ENCODE results near the gene MATR3. TPM values are rescaled to one million over a fixed set of nuclear protein-coding genes. Genes with fewer than 3 reads are reported as not detected.
A peak's percentile ranks its signal among the peaks of the same experiment; 100 is the strongest.

Gene MATR3
- total RNA-seq, 2 experiments from 2014 or later, result 149 to 195 TPM

DNA sequence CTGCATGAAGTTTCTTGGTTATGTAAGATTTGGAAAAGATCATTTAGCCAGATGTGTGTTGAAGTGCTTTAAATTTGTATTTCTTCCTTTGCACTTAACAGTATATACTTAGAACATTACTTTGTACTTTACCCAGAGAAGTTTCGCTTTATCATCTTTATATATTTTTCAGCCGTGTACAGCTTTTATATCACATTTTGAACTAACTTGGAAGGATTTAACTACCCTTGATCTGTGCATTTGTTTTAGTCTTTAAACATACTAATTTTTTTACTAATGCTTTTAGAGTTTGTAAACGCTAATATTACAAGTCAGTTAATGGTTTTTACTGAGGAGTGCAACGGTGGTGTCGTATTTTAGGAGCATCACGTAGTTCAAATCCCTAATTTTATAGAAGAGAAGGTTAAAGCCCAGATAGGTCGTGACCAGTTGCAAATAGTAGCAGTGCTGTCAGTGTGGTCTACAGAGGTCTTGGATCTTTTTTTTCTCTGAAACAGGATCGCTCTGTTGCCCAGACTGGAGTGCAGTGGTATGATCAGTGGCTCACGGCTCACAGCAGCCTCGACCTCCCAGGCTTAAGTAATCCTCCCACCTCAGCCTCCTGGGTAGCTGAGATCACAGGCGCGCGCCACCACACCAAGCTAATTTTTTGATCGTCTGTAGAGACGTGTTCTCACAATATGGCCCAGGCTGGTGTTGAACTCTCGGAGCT lies 2.0 kb downstream of the MATR3 start:
- DNase-seq (no peak), ATAC-seq (no peak)
- H3K27me3 Mint-ChIP-seq, result no peaks in the 10 kb centered on the region
- H3K9me3 Mint-ChIP-seq (ENCODE audit: low read depth), result no peaks in the 10 kb centered on the region
- peaks cover 54% of the 10 kb centered on the region for H3K4me1 Mint-ChIP-seq
- peak overlapping the region; percentile 99 for H3K27ac Mint-ChIP-seq
- H3K4me3 Mint-ChIP-seq, result peak overlapping the region; percentile 100
- CTCF ChIA-PET, result interaction anchor here (1.0 to 5.3 kb wide), 3 partner anchors 10 to 163 kb away, joined by 3 to 28 read pairs (median 4); no protein-coding TSS in a partner anchor
- H3K36me3 Mint-ChIP-seq, result peaks cover 31% of the 10 kb centered on the region

DNA sequence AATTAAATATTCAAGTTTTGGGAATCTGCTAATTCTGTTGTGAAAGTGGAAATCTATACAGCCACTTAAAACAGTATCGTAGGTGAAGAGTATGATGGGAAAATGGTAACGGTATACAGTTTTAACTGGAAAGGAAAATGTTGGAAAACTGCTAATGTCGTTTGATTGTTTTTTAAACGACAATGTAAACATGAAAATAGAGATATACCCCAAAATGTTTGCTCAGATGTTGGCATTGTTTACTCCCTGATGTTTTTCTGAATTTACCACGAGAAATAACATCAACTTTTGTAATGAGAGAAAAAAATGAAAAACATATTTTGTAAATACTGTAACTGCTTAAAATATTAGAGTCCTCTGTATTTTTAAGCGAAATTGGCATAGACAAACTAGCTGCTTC lies 2.7 kb downstream of the MATR3 start:
- no peaks in the 10 kb centered on the region for H3K9me3 Mint-ChIP-seq (ENCODE audit: low read depth)
- CTCF ChIA-PET, result interaction anchor here (0.7 to 5.3 kb wide), 3 partner anchors 9 to 34 kb away, joined by 3 to 28 read pairs (median 5); no protein-coding TSS in a partner anchor
- no peaks in the 10 kb centered on the region for H3K27me3 Mint-ChIP-seq
- H3K36me3 Mint-ChIP-seq, result peaks cover 27% of the 10 kb centered on the region
- ATAC-seq (no peak), DNase-seq (no peak)
- H3K4me1 Mint-ChIP-seq, result peaks cover 60% of the 10 kb centered on the region
- peak overlapping the region; percentile 100 for H3K4me3 Mint-ChIP-seq
- H3K27ac Mint-ChIP-seq, result no peak overlapping the region

DNA sequence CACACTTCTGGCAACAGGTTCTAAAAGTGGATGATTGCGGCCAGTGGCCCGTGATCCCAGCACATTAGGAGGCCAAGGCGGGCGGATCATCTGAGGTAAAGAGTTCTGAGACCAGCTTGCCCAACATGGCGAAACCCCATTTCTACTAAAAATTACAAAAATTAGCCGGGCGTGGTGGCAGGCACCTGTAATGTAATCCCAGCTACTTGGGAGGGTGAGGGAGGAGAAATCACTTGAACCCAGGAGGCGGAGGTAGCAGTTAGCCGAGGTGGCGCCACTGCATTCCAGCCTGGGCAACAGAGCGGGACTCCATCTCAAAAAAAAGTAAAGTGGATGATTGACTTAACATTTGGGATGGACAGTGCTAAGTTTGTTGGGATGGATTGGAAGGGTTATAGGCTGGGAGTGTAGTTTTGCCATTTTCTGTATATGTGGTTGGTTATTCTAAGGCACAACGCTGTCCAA lies 3.4 kb downstream of the MATR3 start:
- Mint-ChIP-seq H3K9me3 (ENCODE audit: low read depth) (no peaks in the 10 kb centered on the region), H3K4me3 (peak overlapping the region; percentile 100), H3K36me3 (peaks cover 31% of the 10 kb centered on the region), H3K27me3 (no peaks in the 10 kb centered on the region), H3K4me1 (peaks cover 66% of the 10 kb centered on the region), H3K27ac (no peak overlapping the region)
- CTCF ChIA-PET, result interaction anchor here (0.7 to 5.3 kb wide), 6 partner anchors 9 to 105 kb away, joined by 3 to 28 read pairs (median 4); partner anchors contain the start of gene PAIP2
- ATAC-seq, result no peak
- DNase-seq, result no peak

DNA sequence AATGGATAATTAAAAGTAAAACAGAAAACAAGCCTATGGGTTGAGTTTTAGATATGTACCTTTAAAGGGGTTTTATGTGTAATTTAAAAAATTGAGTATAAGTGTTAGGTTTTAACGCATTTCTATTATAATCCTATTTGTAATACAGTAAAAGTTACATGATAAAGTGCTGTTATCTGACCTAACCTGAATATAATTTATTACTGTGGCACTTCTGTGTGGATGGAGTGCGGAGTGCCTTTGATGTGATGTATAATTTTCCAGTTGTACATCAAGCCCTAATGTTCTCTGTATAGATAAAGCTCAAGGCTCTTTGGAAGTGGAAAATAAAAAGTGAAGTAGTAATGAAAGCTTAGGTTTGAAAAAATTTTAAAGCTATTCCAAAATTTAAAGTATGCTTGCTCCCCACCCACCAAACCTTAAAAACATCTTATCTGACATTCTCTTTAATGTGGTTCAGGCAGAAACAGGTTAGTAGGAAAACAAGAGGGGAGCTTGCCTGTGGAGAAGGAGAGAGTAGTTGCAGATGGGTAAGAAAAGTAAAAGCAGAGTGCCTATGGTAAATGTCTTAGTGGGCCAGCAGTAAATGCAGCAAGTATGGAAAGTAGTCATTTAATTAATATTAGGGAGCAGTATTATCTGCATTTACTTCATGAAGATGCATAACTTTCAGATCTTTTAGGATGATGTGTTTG lies 4.0 kb downstream of the MATR3 start:
- H3K27ac Mint-ChIP-seq, result peak overlapping the region; percentile 61
- no peak for ATAC-seq
- CTCF ChIA-PET, result interaction anchor here (0.8 to 5.3 kb wide), 5 partner anchors 8 to 105 kb away, joined by 3 to 28 read pairs (median 4); partner anchors contain the start of gene PAIP2
- H3K4me1 Mint-ChIP-seq, result peaks cover 71% of the 10 kb centered on the region
- no peaks in the 10 kb centered on the region for H3K27me3 Mint-ChIP-seq
- H3K36me3 Mint-ChIP-seq, result peaks cover 32% of the 10 kb centered on the region
- H3K9me3 Mint-ChIP-seq (ENCODE audit: low read depth), result no peaks in the 10 kb centered on the region
- H3K4me3 Mint-ChIP-seq, result peak overlapping the region; percentile 34
- DNase-seq, result no peak

DNA sequence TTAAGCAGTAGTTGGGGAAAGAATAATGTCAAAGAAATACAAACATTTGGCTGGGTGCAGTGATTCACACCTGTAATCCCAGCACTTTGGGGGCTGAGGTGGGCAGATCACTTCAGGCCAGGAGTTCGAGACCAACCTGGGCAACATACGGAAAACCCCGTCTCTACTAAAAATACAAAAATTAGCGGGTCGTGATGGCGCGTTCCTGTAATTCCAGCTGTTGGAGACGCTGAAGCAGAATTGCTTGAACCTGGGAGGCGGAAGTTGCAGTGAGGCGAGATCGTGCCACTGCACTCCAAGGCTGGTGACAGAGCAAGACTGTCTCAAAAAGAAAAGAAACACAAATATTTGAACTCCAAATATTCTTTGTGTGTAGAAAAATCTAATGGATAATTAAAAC lies 4.7 kb downstream of the MATR3 start:
- no peaks in the 10 kb centered on the region for H3K27me3 Mint-ChIP-seq
- CTCF ChIA-PET, result interaction anchor here (1.8 to 5.3 kb wide), 2 partner anchors 7 to 22 kb away, joined by 5 to 28 read pairs; no protein-coding TSS in a partner anchor
- DNase-seq, result no peak
- peaks cover 32% of the 10 kb centered on the region for H3K36me3 Mint-ChIP-seq
- peak overlapping the region; percentile 34 for H3K4me3 Mint-ChIP-seq
- H3K9me3 Mint-ChIP-seq (ENCODE audit: low read depth), result no peaks in the 10 kb centered on the region
- no peak for ATAC-seq
- peak overlapping the region; percentile 61 for H3K27ac Mint-ChIP-seq
- peaks cover 74% of the 10 kb centered on the region for H3K4me1 Mint-ChIP-seq

DNA sequence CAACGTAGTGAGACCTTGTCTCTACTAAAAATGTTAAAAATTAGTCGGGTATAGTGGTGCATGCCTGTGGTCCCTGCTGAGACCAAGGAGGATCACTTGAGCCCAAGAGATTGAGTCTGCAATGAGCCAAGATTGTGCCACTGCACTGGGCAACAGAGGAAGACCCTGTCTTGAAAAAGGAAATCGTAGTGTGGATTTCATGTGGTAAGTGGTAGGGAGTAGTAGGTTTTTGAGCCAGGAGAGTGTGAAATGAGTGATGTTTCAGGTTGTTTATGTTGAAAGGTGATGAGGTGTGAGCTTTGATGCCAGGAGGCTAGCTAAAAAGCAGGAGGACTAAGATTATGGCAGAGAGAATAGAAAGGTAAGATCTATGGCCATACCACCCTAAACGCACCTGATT lies 5.9 kb downstream of the MATR3 start:
- peaks cover 81% of the 10 kb centered on the region for H3K4me1 Mint-ChIP-seq
- CTCF ChIA-PET, result interaction anchor here (0.6 to 2.8 kb wide), 3 partner anchors 31 to 45 kb away, joined by 3 to 8 read pairs (median 3); partner anchors contain the start of gene PAIP2
- H3K4me3 Mint-ChIP-seq, result peak overlapping the region; percentile 5
- DNase-seq, result no peak
- peak; percentile 53 for ATAC-seq
- no peaks in the 10 kb centered on the region for H3K9me3 Mint-ChIP-seq (ENCODE audit: low read depth)
- peaks cover 28% of the 10 kb centered on the region for H3K36me3 Mint-ChIP-seq
- no peaks in the 10 kb centered on the region for H3K27me3 Mint-ChIP-seq
- peak overlapping the region; percentile 61 for H3K27ac Mint-ChIP-seq

DNA sequence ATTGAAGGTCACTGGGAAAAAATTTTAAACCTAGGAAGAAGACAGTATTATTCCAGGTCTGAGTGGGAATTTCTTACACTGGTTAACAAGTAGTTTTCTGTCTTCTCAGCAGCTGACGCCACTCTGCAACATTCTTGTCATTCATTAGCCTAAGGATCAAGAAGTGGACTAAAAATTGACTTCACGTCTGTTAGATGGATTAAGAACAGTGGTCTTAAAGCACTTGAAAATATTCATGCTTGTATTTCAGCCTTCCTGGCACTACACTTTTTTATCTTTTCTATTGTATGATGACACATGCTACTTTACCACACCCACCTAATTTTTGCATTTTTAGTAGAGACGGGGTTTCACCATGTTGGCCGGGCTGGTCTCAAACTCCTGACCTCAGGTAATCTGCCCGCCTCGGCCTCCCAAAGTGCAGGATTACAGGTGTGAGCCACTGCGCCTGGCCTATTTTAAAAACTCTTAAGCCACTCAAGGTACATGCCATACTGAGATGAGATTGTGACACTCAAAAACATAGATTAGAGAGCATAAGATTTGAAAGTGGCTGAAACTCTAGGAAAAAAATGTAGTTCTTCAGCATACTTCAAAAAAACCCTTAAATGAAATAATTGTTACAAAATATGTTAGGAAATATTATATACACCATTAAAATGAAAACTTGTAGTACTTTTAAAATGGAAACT lies 8.4 kb downstream of the MATR3 start:
- Mint-ChIP-seq H3K27ac (peak overlapping the region; percentile 67), H3K4me3 (no peak overlapping the region), H3K4me1 (peaks cover 86% of the 10 kb centered on the region), H3K9me3 (ENCODE audit: low read depth) (no peaks in the 10 kb centered on the region), H3K27me3 (no peaks in the 10 kb centered on the region), H3K36me3 (peaks cover 13% of the 10 kb centered on the region)
- CTCF ChIA-PET, result no interaction called here
- DNase-seq, result no peak
- no peak for ATAC-seq

DNA sequence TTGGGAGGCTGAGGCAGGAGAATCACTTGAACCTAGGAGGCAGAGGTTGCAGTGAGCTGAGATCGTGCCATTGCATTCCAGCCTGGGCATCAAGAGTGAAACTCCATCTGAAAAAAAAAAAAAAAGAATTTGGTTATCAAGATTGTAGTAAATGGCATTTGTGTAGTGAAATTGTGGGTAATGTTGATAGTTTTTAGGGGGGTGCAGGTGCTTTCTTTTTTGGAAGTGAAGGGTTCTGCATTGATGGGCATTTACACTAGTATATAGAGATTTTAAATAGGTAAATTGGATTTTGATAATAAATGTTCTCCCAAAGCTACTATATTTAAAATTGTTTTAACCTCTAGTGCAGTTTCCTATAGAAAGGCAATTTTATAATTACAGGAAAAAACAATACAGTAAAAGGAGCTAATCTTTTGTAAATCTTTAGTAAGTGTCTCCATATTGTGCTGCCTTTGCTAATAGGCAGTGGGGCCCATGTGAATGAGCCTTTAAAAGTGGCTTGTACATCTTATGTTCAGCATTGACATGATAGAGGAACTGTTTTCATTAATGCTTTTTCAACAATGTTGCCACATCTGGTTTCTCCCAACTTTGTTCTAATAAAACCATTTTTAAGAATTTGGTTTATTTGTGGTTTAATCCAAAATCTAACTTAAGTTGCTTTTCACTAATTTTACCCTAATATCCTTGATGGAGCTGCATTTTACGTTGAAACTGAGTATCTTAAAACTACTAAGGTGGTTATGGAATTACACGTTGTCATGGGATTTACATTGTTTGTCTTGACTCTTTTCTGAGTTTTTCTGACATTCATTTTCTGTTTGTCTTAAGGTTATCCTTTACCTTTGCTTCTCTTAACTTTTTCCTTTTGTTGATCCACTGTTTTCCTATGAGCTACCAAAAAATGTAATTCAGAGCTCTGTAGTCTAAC lies 11.1 kb downstream of the MATR3 start:
- DNase-seq (no peak), ATAC-seq (no peak)
- no peak overlapping the region for H3K4me3 Mint-ChIP-seq
- H3K36me3 Mint-ChIP-seq, result peaks cover 22% of the 10 kb centered on the region
- peaks cover 80% of the 10 kb centered on the region for H3K4me1 Mint-ChIP-seq
- H3K27ac Mint-ChIP-seq, result peak overlapping the region; percentile 58
- H3K9me3 Mint-ChIP-seq (ENCODE audit: low read depth), result no peaks in the 10 kb centered on the region
- CTCF ChIA-PET, result interaction anchor here (0.8 to 4.7 kb wide), 10 partner anchors 8 to 729 kb away, joined by 3 to 28 read pairs (median 4); partner anchors contain the start of genes HSPA9, MATR3 and PAIP2
- no peaks in the 10 kb centered on the region for H3K27me3 Mint-ChIP-seq

DNA sequence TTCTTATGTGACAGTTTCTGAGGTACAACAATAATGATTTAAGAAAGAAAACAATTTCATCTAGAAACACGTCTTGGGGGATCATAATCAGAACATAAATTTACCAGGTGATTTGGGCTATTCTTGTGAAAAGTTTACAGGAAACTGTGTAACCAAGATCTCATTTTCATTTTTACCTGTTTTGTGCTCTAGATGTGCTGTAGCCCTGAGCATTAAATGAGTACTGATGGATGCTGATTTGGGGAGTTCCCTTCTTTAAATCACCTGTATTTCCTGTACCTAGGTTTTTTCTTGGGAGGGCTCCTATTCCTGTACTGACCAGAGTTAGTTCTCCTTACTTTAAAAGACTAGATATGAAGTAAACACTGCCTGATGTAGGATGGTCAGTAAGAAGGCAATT lies 12.7 kb downstream of the MATR3 start:
- H3K4me1 Mint-ChIP-seq, result peaks cover 76% of the 10 kb centered on the region
- no peak overlapping the region for H3K4me3 Mint-ChIP-seq
- H3K9me3 Mint-ChIP-seq (ENCODE audit: low read depth), result no peaks in the 10 kb centered on the region

DNA sequence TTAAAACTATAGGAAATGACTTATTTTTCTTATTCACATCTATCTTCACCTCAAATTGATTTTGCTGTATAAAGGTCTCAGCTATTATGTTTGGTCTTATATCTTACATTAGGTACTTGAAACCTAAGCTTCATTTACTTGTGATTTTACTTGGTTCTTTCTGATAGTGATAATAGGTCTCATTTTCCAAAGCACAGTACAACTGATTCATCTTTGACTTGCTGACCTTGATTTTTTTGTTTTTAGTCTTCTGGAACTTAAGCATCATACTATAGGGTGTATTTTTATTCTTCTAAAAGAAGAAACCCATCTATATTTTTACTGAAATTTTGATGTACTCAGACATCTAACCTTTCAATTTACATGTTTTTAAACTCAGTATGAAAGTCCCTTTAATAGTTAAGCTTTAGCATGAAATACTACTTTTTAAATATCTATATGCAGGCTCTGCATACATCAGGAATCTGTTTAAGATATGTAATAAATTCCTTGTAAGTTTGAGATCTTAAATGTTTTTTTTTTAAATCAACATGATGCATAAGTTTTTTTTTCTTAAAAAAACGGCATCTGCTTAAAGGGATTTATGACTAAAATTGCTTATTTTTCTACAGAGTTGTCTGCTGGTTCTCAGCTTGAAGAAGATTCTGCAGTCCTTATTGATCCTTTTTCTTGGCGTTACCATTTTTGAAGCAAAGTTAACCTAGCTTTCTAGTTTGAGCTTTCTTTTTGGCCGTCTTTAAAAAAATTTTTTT lies 13.3 kb downstream of the MATR3 start:
- H3K4me3 Mint-ChIP-seq, result no peak overlapping the region

More for the DNA sequence above, 12.7 kb downstream of the MATR3 start:
- Mint-ChIP-seq H3K36me3 (peaks cover 24% of the 10 kb centered on the region), H3K27me3 (no peaks in the 10 kb centered on the region), H3K27ac (peak overlapping the region; percentile 58)
- DNase-seq (no peak), ATAC-seq (peak; percentile 29)
- CTCF ChIA-PET, result interaction anchor here (2.1 to 4.7 kb wide), 3 partner anchors 11 to 36 kb away, joined by 6 to 28 read pairs (median 7); partner anchors contain the start of genes MATR3 and PAIP2

DNA sequence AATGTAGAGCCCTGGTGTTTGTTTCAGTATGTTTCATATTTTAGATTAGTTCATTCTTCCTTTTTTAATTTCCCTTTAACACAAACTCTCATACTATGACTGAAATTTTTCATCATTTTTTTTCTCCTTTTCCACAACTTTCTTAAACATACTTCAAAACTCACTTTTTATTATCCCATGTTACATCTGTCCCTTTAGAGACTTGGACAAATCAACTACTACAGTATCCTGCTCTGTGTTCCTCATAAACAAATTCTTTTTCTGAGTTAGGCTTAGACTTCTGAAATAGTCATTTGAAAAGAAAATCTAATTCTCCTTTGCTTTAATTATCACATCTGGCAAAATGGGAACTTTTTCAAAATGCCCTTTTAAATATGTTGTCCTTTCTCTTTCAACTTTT lies 15.3 kb downstream of the MATR3 start:
- Mint-ChIP-seq H3K27me3 (no peaks in the 10 kb centered on the region), H3K4me1 (peaks cover 64% of the 10 kb centered on the region), H3K9me3 (ENCODE audit: low read depth) (no peaks in the 10 kb centered on the region), H3K36me3 (peaks cover 18% of the 10 kb centered on the region), H3K27ac (peak overlapping the region; percentile 43), H3K4me3 (no peak overlapping the region)
- DNase-seq, result no peak
- ATAC-seq, result no peak
- CTCF ChIA-PET, result interaction anchor here (0.6 kb wide), 1 partner anchor 858 kb away, joined by 3 read pairs; no protein-coding TSS in a partner anchor

More for the DNA sequence above, 13.3 kb downstream of the MATR3 start:
- Mint-ChIP-seq H3K27me3 (no peaks in the 10 kb centered on the region), H3K27ac (peak overlapping the region; percentile 58), H3K9me3 (ENCODE audit: low read depth) (no peaks in the 10 kb centered on the region), H3K4me1 (peaks cover 74% of the 10 kb centered on the region), H3K36me3 (peaks cover 21% of the 10 kb centered on the region)
- DNase-seq (no peak), ATAC-seq (no peak)
- CTCF ChIA-PET, result interaction anchor here (4.7 kb wide), 1 partner anchor 11 kb away, joined by 28 read pairs; the partner anchor contains the start of gene MATR3
